Ishikawa (cell line): ENCODE measurements around the gene GNA14.

Experiments used
- EP300 ChIP-seq: IDR thresholded peaks from 2 replicates; pipeline ENCODE4 v1.6.1; 2012; ENCODE audit warnings: borderline replicate concordance
- TAF1 ChIP-seq: IDR thresholded peaks from 2 replicates; pipeline ENCODE4 v1.6.1; 2012; ENCODE audit warnings: low read depth, mild to moderate bottlenecking
- TCF12 ChIP-seq: IDR thresholded peaks from 2 replicates; pipeline ENCODE4 v1.6.1; 2012; ENCODE audit warnings: low read depth
- YY1 ChIP-seq: IDR thresholded peaks from 2 replicates; pipeline ENCODE4 v1.6.1; 2012; ENCODE audit warnings: low read depth
- ZBTB7A ChIP-seq: IDR thresholded peaks from 2 replicates; pipeline ENCODE4 v1.6.1; 2012; ENCODE audit warnings: low read depth
- TF ChIP-seq, protein P1 (sequence below): IDR thresholded peaks from 2 replicates; pipeline ENCODE4 v1.6.1; 2012
- TF ChIP-seq, protein P2 (sequence below): IDR thresholded peaks from 2 replicates; pipeline ENCODE4 v1.6.1; 2012; ENCODE audit warnings: low read depth, mild to moderate bottlenecking
- TF ChIP-seq, protein P3 (sequence below): IDR thresholded peaks from 2 replicates; pipeline ENCODE4 v1.6.1; 2012

DNA sequence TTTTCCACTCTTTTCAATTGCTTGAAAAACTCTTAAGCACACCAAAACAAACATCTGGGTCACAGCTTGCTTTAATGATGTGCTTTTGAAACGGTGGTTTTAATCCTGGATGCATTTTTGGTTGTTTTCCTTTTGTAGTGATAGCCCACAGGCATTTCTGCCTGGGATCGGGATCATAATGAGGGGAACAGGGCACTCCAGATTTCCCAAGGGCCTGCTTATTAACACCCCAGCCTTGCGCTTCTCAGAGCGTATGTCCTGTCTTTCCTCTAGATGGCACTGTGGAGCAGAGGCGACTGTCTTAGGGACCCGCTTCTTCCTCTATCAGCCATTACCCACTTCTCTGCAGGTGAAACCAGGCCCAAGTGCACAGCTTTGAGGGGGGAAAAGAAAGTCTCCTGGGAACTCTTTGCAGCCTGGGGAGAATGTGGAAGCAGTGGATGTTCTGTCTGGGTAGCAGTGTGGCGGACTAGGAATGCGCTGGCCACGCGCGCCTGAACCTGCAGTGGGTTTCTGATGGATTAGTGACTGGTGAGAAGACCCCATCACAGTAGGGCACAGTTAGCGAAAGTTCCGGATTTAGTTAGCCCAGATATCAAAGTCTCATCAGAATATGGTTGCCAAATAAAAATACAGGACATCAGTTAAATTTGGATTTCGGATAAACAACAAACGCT is 190.1 kb downstream of the GNA14 start:
- TF ChIP-seq, protein P1, sequence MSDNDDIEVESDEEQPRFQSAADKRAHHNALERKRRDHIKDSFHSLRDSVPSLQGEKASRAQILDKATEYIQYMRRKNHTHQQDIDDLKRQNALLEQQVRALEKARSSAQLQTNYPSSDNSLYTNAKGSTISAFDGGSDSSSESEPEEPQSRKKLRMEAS = no peak
- TF ChIP-seq YY1 (no peak), TAF1 (no peak), ZBTB7A (no peak), EP300 (no peak), TCF12 (no peak)
- TF ChIP-seq, protein P2, sequence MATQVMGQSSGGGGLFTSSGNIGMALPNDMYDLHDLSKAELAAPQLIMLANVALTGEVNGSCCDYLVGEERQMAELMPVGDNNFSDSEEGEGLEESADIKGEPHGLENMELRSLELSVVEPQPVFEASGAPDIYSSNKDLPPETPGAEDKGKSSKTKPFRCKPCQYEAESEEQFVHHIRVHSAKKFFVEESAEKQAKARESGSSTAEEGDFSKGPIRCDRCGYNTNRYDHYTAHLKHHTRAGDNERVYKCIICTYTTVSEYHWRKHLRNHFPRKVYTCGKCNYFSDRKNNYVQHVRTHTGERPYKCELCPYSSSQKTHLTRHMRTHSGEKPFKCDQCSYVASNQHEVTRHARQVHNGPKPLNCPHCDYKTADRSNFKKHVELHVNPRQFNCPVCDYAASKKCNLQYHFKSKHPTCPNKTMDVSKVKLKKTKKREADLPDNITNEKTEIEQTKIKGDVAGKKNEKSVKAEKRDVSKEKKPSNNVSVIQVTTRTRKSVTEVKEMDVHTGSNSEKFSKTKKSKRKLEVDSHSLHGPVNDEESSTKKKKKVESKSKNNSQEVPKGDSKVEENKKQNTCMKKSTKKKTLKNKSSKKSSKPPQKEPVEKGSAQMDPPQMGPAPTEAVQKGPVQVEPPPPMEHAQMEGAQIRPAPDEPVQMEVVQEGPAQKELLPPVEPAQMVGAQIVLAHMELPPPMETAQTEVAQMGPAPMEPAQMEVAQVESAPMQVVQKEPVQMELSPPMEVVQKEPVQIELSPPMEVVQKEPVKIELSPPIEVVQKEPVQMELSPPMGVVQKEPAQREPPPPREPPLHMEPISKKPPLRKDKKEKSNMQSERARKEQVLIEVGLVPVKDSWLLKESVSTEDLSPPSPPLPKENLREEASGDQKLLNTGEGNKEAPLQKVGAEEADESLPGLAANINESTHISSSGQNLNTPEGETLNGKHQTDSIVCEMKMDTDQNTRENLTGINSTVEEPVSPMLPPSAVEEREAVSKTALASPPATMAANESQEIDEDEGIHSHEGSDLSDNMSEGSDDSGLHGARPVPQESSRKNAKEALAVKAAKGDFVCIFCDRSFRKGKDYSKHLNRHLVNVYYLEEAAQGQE = no peak
- TF ChIP-seq, protein P3, sequence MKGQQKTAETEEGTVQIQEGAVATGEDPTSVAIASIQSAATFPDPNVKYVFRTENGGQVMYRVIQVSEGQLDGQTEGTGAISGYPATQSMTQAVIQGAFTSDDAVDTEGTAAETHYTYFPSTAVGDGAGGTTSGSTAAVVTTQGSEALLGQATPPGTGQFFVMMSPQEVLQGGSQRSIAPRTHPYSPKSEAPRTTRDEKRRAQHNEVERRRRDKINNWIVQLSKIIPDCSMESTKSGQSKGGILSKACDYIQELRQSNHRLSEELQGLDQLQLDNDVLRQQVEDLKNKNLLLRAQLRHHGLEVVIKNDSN = no peak
